ENCODE data around the gene OGA.

The OGA gene

DNA sequence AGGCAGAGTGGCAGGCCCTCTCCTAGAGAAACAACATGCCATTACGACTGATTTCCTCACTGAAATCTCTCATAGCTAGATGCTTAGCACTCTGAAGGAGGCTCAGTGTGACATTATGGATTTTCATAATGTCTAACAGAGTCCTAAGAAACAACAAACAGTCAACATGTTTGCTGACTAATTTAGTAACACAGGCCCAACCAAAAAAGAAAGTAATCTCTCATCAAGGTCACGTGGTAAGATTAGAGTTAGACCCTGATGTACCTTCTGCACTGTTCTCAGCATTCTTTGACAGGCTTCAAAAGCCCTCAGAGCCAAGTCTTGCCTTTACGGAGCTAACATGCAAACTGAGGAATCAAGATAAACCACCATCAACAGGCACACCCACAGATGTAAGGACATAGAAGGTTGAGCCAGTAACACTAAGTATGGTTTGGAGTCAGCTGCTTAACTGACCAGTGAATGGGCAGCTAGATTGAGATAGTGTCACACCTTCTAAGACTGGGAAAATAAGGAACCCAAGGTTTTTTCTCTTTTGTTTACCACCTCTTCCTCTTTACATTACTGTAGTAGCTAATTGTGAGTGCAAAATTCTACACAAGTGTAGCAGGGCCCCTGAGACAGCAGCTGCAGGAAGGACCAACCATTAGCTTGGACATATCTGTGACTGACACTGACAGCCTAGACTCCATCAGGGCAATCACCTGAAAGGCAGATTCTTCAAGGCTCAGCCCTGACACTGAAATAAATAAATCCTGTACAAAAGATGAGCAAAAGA, 40.7 kb upstream of the OGA start:
- peak overlapping the region; percentile 68 for H3K4me2 ChIP-seq (ENCODE audit: low read length)
- TF ChIP-seq EZH2phosphoT487 (IDR thresholded peaks at IDR 0.05; ENCODE audit: borderline replicate concordance, low read length) (no peak), CTCF (IDR thresholded peaks at IDR 0.05; ENCODE audit: low read depth, low read length, poor library complexity, severe bottlenecking) (no peak)
- H3F3A ChIP-seq (ENCODE audit: control insufficient read depth, insufficient read depth), result no peaks in the 10 kb centered on the region
- H3K27ac ChIP-seq (ENCODE audit: low read depth, low read length), result no peak overlapping the region
- H4K20me1 ChIP-seq (ENCODE audit: control insufficient read depth, insufficient read depth, low read depth, low read length), result no peaks in the 10 kb centered on the region
- H3K79me2 ChIP-seq (ENCODE audit: control insufficient read depth, low read length), result no peaks in the 10 kb centered on the region
- no peaks in the 10 kb centered on the region for H3K27me3 ChIP-seq (ENCODE audit: control insufficient read depth, low read length)
- no peaks in the 10 kb centered on the region for H3K36me3 ChIP-seq (ENCODE audit: control insufficient read depth, low read length)
- H3K9me2 ChIP-seq (replicated peaks; ENCODE audit: control insufficient read depth, low read length), result no peaks in the 10 kb centered on the region
- H3K9me3 ChIP-seq (ENCODE audit: control insufficient read depth, insufficient read depth, low read length), result no peaks in the 10 kb centered on the region
- peaks cover 24% of the 10 kb centered on the region for H3K4me1 ChIP-seq (ENCODE audit: control insufficient read depth, low read length)
- H3K4me3 ChIP-seq (ENCODE audit: low read length), result peak overlapping the region; percentile 30

- Histone ChIP-seq H3K36me3 (ENCODE audit: control insufficient read depth, low read length) (no peaks in the 10 kb centered on the region), H3K79me2 (ENCODE audit: control insufficient read depth, low read length) (no peaks in the 10 kb centered on the region)
- TF ChIP-seq EZH2phosphoT487 (IDR thresholded peaks at IDR 0.05; ENCODE audit: borderline replicate concordance, low read length) (no peak), CTCF (IDR thresholded peaks at IDR 0.05; ENCODE audit: low read depth, low read length, poor library complexity, severe bottlenecking) (no peak)
Measured at GRCh38 chr10:101857802-101858476, 39.7 kb upstream of the OGA start.

GRCh38 chr10:101856626-101857025, 38.4 kb upstream of the OGA start:
- H3K9me2 ChIP-seq (replicated peaks; ENCODE audit: control insufficient read depth, low read length), result no peaks in the 10 kb centered on the region
- TF ChIP-seq EZH2phosphoT487 (IDR thresholded peaks at IDR 0.05; ENCODE audit: borderline replicate concordance, low read length) (no peak), CTCF (IDR thresholded peaks at IDR 0.05; ENCODE audit: low read depth, low read length, poor library complexity, severe bottlenecking) (no peak)
- H3K79me2 ChIP-seq (ENCODE audit: control insufficient read depth, low read length), result no peaks in the 10 kb centered on the region
- peaks cover 20% of the 10 kb centered on the region for H3K4me1 ChIP-seq (ENCODE audit: control insufficient read depth, low read length)
- no peaks in the 10 kb centered on the region for H3F3A ChIP-seq (ENCODE audit: control insufficient read depth, insufficient read depth)
- no peak overlapping the region for H3K4me3 ChIP-seq (ENCODE audit: low read length)
- H3K9me3 ChIP-seq (ENCODE audit: control insufficient read depth, insufficient read depth, low read length), result no peaks in the 10 kb centered on the region
- H3K27me3 ChIP-seq (ENCODE audit: control insufficient read depth, low read length), result no peaks in the 10 kb centered on the region
- no peak overlapping the region for H3K27ac ChIP-seq (ENCODE audit: low read depth, low read length)
- no peaks in the 10 kb centered on the region for H4K20me1 ChIP-seq (ENCODE audit: control insufficient read depth, insufficient read depth, low read depth, low read length)
- no peak overlapping the region for H3K4me2 ChIP-seq (ENCODE audit: low read length)
- H3K36me3 ChIP-seq (ENCODE audit: control insufficient read depth, low read length), result no peaks in the 10 kb centered on the region

More at GRCh38 chr10:101857802-101858476, 39.7 kb upstream of the OGA start:
- no peaks in the 10 kb centered on the region for H3K9me3 ChIP-seq (ENCODE audit: control insufficient read depth, insufficient read depth, low read length)
- H3K4me3 ChIP-seq (ENCODE audit: low read length), result no peak overlapping the region
- H3K4me2 ChIP-seq (ENCODE audit: low read length), result no peak overlapping the region
- no peak overlapping the region for H3K27ac ChIP-seq (ENCODE audit: low read depth, low read length)
- H3F3A ChIP-seq (ENCODE audit: control insufficient read depth, insufficient read depth), result no peaks in the 10 kb centered on the region
- no peaks in the 10 kb centered on the region for H3K9me2 ChIP-seq (replicated peaks; ENCODE audit: control insufficient read depth, low read length)
- H4K20me1 ChIP-seq (ENCODE audit: control insufficient read depth, insufficient read depth, low read depth, low read length), result no peaks in the 10 kb centered on the region
- peaks cover 20% of the 10 kb centered on the region for H3K4me1 ChIP-seq (ENCODE audit: control insufficient read depth, low read length)
- no peaks in the 10 kb centered on the region for H3K27me3 ChIP-seq (ENCODE audit: control insufficient read depth, low read length)

Data from DOHH2 (cell line).